K562 (cell line): ENCODE data around the gene MMS22L. TPM values are rescaled to one million over a fixed set of nuclear protein-coding genes. Genes with fewer than 3 reads are reported as not detected.

Experiments
- ATAC-seq: fragments of 200-7000 bp; cut with Tn5 transposase; 3 replicates; pipeline ENCODE4 v1.9.1; 2020; ENCODE audit warnings: moderate library complexity
- BruUV-seq: library from RNA; stranded (reverse); fragments of 400-500 nt; replicated peaks from 2 replicates; lab custom pipeline; 2021; lab: Mats Ljungman, UMichigan
- CTCF ChIA-PET: fragments of 300-600 bp; formaldehyde crosslinking; extraction: SDS; loops from one replicate; lab custom pipeline; 2021; ENCODE audit warnings: low intra/inter-chr PET ratio; lab: Yijun Ruan, JAX
- POLR2A ChIA-PET: fragments of 300-600, 350-650 bp; sonication (Branson Sonifier 250); formaldehyde crosslinking; extraction: SDS; loops from one replicate; lab custom pipeline; 2021; ENCODE audit warnings: antibody characterized with exemption, inconsistent platforms; lab: Yijun Ruan, JAX
- DNase-seq, 4 experiments: peaks; one replicate each; pipeline versions ENCODE4 v3.0.0 to v3.0.0-alpha.2; 2011 to 2018; ENCODE audit warnings: low spot score in 3 of 4, mixed read lengths in 3 of 4; ENCODE audit errors: extremely low read depth in 1 of 4
- FAIRE-seq: peaks from 2 replicates; lab custom pipeline; 2011; peaks lifted over from hg19 to GRCh38; lab: Jason Lieb, UNC
- H2AFZ ChIP-seq: 2 replicates; pipeline ENCODE4 v1.6.0; 2011; ENCODE audit warnings: low read depth, low read length, control low read depth, inconsistent platforms
- H3K27ac ChIP-seq: fragments of 200-600 bp; 3 replicates; pipeline ENCODE4 v1.8.0; 2011; ENCODE audit warnings: low read depth, mild to moderate bottlenecking, control low read depth, inconsistent platforms, low read length, moderate library complexity, mixed read lengths; ENCODE audit errors: extremely low read depth
- H3K27me3 ChIP-seq, 2 experiments: fragments of 300-600 bp in 1 of 2; 2 replicates in 1 of 2; 3 replicates in 1 of 2; pipeline versions ENCODE4 v1.6.0 to v1.8.0; 2011; ENCODE audit warnings: inconsistent platforms in 2 of 2, low read length in 2 of 2, mild to moderate bottlenecking in 1 of 2, mixed read lengths in 1 of 2, moderate library complexity in 1 of 2; ENCODE audit not compliant: control insufficient read depth in 2 of 2, insufficient read depth in 2 of 2
- H3K36me3 ChIP-seq: fragments of 300-600 bp; 3 replicates; pipeline ENCODE4 v1.8.0; 2011; ENCODE audit warnings: mild to moderate bottlenecking, low read length, inconsistent platforms; ENCODE audit not compliant: control insufficient read depth, insufficient read depth
- H3K4me1 ChIP-seq, 2 experiments: fragments of 200-600 bp in 1 of 2; replicated peaks in 1 of 2; 2 replicates in 1 of 2; 3 replicates in 1 of 2; pipeline versions ENCODE4 v1.5.1 to v1.8.0; 2011; ENCODE audit warnings: inconsistent platforms in 2 of 2, low read length in 2 of 2, mild to moderate bottlenecking in 1 of 2, mixed read lengths in 1 of 2, moderate library complexity in 1 of 2; ENCODE audit not compliant: control insufficient read depth in 2 of 2, insufficient read depth in 2 of 2
- H3K4me2 ChIP-seq: 2 replicates; pipeline ENCODE4 v1.6.1; 2011; ENCODE audit warnings: low read length, control low read depth, inconsistent platforms, mixed read lengths; ENCODE audit not compliant: insufficient read depth
- H3K4me3 ChIP-seq: fragments of 200-600 bp; sonication (generic), shearing (Covaris generic); 2 replicates; pipeline ENCODE4 v1.5.1; 2016; ENCODE audit warnings: control low read depth, inconsistent platforms
- H3K79me2 ChIP-seq: fragments of 200-600 bp; 3 replicates; pipeline ENCODE4 v1.8.0; 2011; ENCODE audit warnings: low read length, inconsistent platforms; ENCODE audit not compliant: control insufficient read depth, insufficient read depth
- H3K9ac ChIP-seq, 2 experiments: 2 replicates each; pipeline versions ENCODE4 v1.6.0 to v1.6.1; 2011; ENCODE audit warnings: low read depth in 2 of 2, low read length in 2 of 2, control low read depth in 1 of 2, inconsistent platforms in 1 of 2, mild to moderate bottlenecking in 1 of 2, mixed read lengths in 1 of 2; ENCODE audit not compliant: insufficient read depth in 1 of 2
- H3K9me1 ChIP-seq: one replicate; pipeline ENCODE4 v1.6.0; 2011; ENCODE audit warnings: inconsistent platforms, mild to moderate bottlenecking, low read length, moderate library complexity; ENCODE audit not compliant: control insufficient read depth, insufficient read depth
- H3K9me3 ChIP-seq: replicated peaks from 2 replicates; pipeline ENCODE4 v1.5.1; 2011; ENCODE audit warnings: low read depth, low read length, inconsistent platforms; ENCODE audit not compliant: control insufficient read depth, insufficient read depth
- H4K20me1 ChIP-seq: replicated peaks from 2 replicates; pipeline ENCODE4 v1.6.1; 2011; ENCODE audit warnings: low read length, inconsistent platforms, mixed read lengths; ENCODE audit not compliant: control insufficient read depth, insufficient read depth
- CC2D1A ChIP-seq: fragments of 450-650 bp; IDR thresholded peaks from 2 replicates; pipeline ENCODE4 v1.6.1; 2017; ENCODE audit warnings: mild to moderate bottlenecking
- ETV5 ChIP-seq: sonication (generic); formaldehyde crosslinking; IDR thresholded peaks from 2 replicates; pipeline ENCODE4 v1.4.0; 2020; ENCODE audit warnings: low read depth, mild to moderate bottlenecking, missing genetic modification reagents
- FOXM1 ChIP-seq, 2 experiments: fragments of 450-650 bp in 1 of 2; sonication (generic) in 1 of 2; formaldehyde crosslinking in 1 of 2; IDR thresholded peaks; 2 replicates each; pipeline versions ENCODE4 v1.6.1 to v1.9.0; 2017 to 2022; ENCODE audit warnings: low read depth in 2 of 2, mild to moderate bottlenecking in 2 of 2, missing genetic modification reagents in 1 of 2, moderate library complexity in 1 of 2
- GABPB2 ChIP-seq: fragments of 250-450 bp; sonication (Bioruptor Pico); conservative IDR thresholded peaks from 2 replicates; pipeline ENCODE4 v1.5.1; 2021; ENCODE audit warnings: mild to moderate bottlenecking
- HDAC2 ChIP-seq: fragments of 450-650 bp; IDR thresholded peaks from 2 replicates; pipeline ENCODE4 v1.6.1; 2016; ENCODE audit warnings: mild to moderate bottlenecking
- MCM7 ChIP-seq, 2 experiments: fragments of 450-650 bp; IDR thresholded peaks; 2 replicates each; pipeline ENCODE4 v1.6.1; 2016 to 2018
- NFE2 ChIP-seq: IDR thresholded peaks from 2 replicates; pipeline ENCODE4 v1.6.1; 2014; ENCODE audit warnings: antibody characterized with exemption, low read depth
- NR1H2 ChIP-seq: sonication (generic); formaldehyde crosslinking; IDR thresholded peaks from 2 replicates; pipeline ENCODE4 v1.4.0; 2020; ENCODE audit warnings: mild to moderate bottlenecking, missing genetic modification reagents
- POLR2AphosphoS2 ChIP-seq: IDR thresholded peaks from 2 replicates; pipeline ENCODE4 v1.6.1; 2012; ENCODE audit warnings: low read length, improper control_type of control experiment
- PYGO2 ChIP-seq: fragments of 450-650 bp; IDR thresholded peaks from 2 replicates; pipeline ENCODE4 v1.6.1; 2016; ENCODE audit warnings: mild to moderate bottlenecking, missing genetic modification characterization, moderate library complexity, missing compliant biosample characterization
- RBBP5 ChIP-seq: fragments of 200-600 bp; sonication (generic); IDR thresholded peaks from 2 replicates; pipeline ENCODE4 v1.6.1; 2012; ENCODE audit warnings: borderline replicate concordance, mild to moderate bottlenecking, low read length, control low read depth, inconsistent platforms; ENCODE audit not compliant: insufficient read depth, poor library complexity, severe bottlenecking
- SAFB2 ChIP-seq: fragments of 200-400 bp; formaldehyde crosslinking; IDR thresholded peaks from 2 replicates; pipeline ENCODE4 v1.6.1; 2018; ENCODE audit warnings: borderline replicate concordance, low read length, low read depth, moderate library complexity; ENCODE audit not compliant: severe bottlenecking
- ZNF282 ChIP-seq: sonication (generic); formaldehyde crosslinking; IDR thresholded peaks from 2 replicates; pipeline ENCODE4 v1.8.1; 2023; ENCODE audit warnings: missing genetic modification reagents
- WGBS: fragments of 100-300 bp; shearing (Covaris generic); methylation state at CpG from one replicate; pipeline ENCODE4 v1.1.6; 2016; ENCODE audit warnings: low coverage, mixed read lengths; ENCODE audit not compliant: insufficient coverage; ENCODE audit errors: missing lambda C conversion rate; 5-methylcytosine and 5-hydroxymethylcytosine counted together
- in situ Hi-C: fragments of 300-500 bp; cut with MboI; formaldehyde crosslinking; loops from 4 replicates; pipeline ENCODE4 v1.15.0; 2018; ENCODE audit warnings: inconsistent platforms, mixed read lengths
- intact Hi-C: fragments of 100-400 bp; cut with micrococcal nuclease; formaldehyde crosslinking; loops from 2 replicates; pipeline ENCODE4 v1.14.2; 2022
- polyA plus RNA-seq, 8 experiments: library from polyadenylated mRNA; depleted of rRNA in 4 of 8; stranded (reverse) in 5 of 8; unstranded in 3 of 8; fragments of >200 nt; fragmentation: Nextera tagmentation in 2 of 8; fragmentation: Illumina TruSeq in 1 of 8; extraction: Ambion mirVana in 2 of 8; extraction: Trizol in 1 of 8; gene quantifications; 2 replicates each; pipeline versions ENCODE4 v1.2.1 to v1.2.3, GENCODE V29; 2011 to 2014; ENCODE audit warnings: inconsistent platforms in 1 of 8, missing spikeins in 1 of 8
- total RNA-seq, 7 experiments: library from RNA; depleted of rRNA in 6 of 7; stranded (reverse); fragments of >200 nt in 6 of 7; fragmentation: Illumina TruSeq in 2 of 7; extraction: Trizol in 2 of 7; gene quantifications; 2 replicates each; pipeline versions ENCODE4 v1.2.1 to v1.2.3, GENCODE V29; 2011 to 2021; ENCODE audit warnings: low replicate concordance in 1 of 7
- TF ChIP-seq, protein P1 (sequence below): fragments of 200-800 bp; sonication (Bioruptor generic); IDR thresholded peaks from 2 replicates; pipeline ENCODE4 v1.6.1; 2017; ENCODE audit warnings: missing genetic modification characterization, missing compliant biosample characterization
- TF ChIP-seq, protein P2 (sequence below): IDR thresholded peaks from 2 replicates; pipeline ENCODE4 v1.6.1; 2014; ENCODE audit warnings: antibody characterized with exemption

MMS22L gene
- total and polyA plus RNA-seq, 9 of the 15 experiments (the other 6 are each of a cell fraction or from before 2014, with no cell fraction given) = 13.0 to 59.5 (median 26.9) TPM

DNA sequence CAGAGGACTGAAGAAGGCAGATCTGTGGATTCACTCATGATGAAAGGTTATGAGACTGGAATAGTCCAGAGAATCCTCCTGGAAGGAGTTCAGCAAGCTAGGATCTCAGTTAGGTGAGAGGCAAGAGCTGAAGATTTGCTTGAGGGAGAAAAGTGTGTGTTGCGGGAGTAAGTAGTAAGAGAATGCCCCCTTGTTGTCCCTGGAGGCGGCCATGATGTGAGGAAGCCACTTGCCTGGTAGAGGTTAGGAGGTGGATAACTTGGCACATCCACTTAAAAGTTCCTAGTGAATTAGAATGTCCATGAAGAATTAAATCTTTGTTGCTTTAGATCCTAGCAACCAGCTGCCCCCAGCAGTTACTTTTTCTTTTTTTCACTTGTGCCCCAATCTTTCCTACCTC, 162.5 kb downstream of the MMS22L start:
- WGBS = 4% methylated on average over 2 of the region's 2 CpGs
- Histone ChIP-seq H4K20me1 (no peaks in the 10 kb centered on the region), H3K4me1 (no peaks in the 10 kb centered on the region), H3K27ac (no peak overlapping the region), H2AFZ (no peak overlapping the region), H3K36me3 (no peaks in the 10 kb centered on the region), H3K9me1 (no peaks in the 10 kb centered on the region), H3K79me2 (no peaks in the 10 kb centered on the region), H3K9me3 (no peaks in the 10 kb centered on the region), H3K27me3 (no peaks in the 10 kb centered on the region), H3K9ac (no peak overlapping the region), H3K4me3 (no peak overlapping the region), H3K4me2 (no peak overlapping the region)
- FAIRE-seq = no peak
- intact Hi-C loops = no loop called here
- no peak for ATAC-seq
- in situ Hi-C loops = no loop called here
- no peak for DNase-seq
- POLR2A ChIA-PET = interaction anchor here (0.6 kb wide), 1 partner anchor 36 kb away, joined by 3 read pairs; no protein-coding TSS in a partner anchor
- CTCF ChIA-PET = no interaction called here
- no peak for TF ChIP-seq ETV5 (CRISPR knock-in tag)
- no peak for TF ChIP-seq SAFB2
- no peak for TF ChIP-seq RBBP5
- TF ChIP-seq, protein P1, sequence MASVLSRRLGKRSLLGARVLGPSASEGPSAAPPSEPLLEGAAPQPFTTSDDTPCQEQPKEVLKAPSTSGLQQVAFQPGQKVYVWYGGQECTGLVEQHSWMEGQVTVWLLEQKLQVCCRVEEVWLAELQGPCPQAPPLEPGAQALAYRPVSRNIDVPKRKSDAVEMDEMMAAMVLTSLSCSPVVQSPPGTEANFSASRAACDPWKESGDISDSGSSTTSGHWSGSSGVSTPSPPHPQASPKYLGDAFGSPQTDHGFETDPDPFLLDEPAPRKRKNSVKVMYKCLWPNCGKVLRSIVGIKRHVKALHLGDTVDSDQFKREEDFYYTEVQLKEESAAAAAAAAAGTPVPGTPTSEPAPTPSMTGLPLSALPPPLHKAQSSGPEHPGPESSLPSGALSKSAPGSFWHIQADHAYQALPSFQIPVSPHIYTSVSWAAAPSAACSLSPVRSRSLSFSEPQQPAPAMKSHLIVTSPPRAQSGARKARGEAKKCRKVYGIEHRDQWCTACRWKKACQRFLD (CRISPR knock-in tag) = no peak
- TF ChIP-seq GABPB2 (CRISPR knock-in tag) = no peak
- no peak for TF ChIP-seq POLR2AphosphoS2
- TF ChIP-seq MCM7 (IDR thresholded peaks at IDR 0.05) = no peak
- no peak for TF ChIP-seq PYGO2
- TF ChIP-seq, protein P2, sequence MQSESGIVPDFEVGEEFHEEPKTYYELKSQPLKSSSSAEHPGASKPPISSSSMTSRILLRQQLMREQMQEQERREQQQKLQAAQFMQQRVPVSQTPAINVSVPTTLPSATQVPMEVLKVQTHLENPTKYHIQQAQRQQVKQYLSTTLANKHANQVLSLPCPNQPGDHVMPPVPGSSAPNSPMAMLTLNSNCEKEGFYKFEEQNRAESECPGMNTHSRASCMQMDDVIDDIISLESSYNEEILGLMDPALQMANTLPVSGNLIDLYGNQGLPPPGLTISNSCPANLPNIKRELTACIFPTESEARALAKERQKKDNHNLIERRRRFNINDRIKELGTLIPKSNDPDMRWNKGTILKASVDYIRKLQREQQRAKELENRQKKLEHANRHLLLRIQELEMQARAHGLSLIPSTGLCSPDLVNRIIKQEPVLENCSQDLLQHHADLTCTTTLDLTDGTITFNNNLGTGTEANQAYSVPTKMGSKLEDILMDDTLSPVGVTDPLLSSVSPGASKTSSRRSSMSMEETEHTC = no peak
- TF ChIP-seq NR1H2 (CRISPR knock-in tag) = no peak
- no peak for TF ChIP-seq FOXM1 (IDR thresholded peaks at IDR 0.05; ENCODE audit: low read depth)
- no peak for TF ChIP-seq FOXM1 (CRISPR knock-in tag; IDR thresholded peaks at IDR 0.05; ENCODE audit: low read depth)
- TF ChIP-seq ZNF282 (CRISPR knock-in tag) = no peak
- TF ChIP-seq CC2D1A = no peak
- no peak for TF ChIP-seq HDAC2
- no peak for TF ChIP-seq NFE2
- BruUV-seq = no TSS peak
